Measurements from ENCODE around the gene MAPRE2.

The MAPRE2 gene

DNA sequence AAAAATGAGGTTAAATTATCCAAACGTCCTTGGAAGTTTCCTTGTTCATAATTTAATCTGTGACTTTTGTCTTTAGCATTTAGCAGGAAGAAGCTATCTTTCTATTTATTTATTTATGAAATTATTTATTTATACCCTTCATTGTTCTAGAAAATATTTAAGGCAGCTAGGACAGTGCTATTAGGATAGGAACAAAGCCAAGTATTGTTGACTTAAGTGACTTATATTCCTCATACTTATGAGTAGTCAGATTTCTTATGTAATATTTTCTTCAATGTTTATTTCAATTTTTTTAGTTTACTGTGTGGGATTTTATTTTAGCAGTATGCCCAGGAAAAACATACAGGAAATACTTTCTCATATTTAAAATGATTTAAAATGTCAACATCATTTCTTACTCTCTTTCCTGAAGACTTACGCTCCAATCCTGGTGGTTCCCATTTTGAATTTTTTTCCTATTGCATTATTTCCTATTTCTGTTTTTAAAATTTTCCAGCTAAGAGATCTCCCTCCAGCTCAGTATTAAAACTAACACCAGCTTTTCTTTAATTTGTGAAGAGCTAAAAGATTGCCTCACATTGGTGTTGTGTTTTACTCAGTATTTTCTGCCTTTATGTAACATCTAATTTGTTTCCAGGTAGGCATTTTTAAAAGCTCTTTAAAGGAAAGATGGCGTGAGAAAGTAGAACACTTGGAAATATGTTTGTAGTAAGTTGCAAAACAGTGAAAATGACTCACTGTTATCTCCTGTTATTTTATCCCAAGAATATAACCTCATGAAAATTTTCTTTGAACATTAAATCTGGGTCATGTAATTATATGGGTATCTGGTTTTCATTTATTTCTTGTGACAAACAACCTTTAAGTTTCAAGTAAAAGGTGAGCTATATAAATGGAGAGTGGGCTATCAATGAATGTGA is 32.2 kb downstream of the MAPRE2 start:
- no peak overlapping the region for H3K27ac ChIP-seq
- no peak for TF ChIP-seq CTCF (IDR thresholded peaks at IDR 0.05)
- TF ChIP-seq ZFX (IDR thresholded peaks at IDR 0.05; ENCODE audit: borderline replicate concordance): no peak

DNA sequence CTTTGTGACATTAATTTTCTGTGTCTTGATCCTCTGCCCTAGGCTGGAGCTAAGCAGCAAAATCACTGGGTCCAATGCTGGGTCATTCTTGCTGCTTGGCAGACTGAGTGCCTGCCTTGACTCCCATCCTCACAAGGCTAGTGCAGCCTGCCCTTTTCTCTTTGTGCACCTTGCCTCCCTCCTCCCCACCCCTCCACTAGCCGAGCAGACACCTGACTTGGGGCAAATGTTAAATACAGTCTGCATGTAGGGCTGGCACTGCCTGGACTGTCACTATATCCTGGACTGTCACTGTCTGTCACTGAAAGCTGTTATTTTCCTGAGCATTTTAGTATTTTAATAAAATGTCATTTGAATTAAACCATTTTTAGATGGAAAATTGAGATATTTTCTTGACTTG is 33.4 kb downstream of the MAPRE2 start:
- TF ChIP-seq CTCF (IDR thresholded peaks at IDR 0.05) (no peak), ZFX (IDR thresholded peaks at IDR 0.05; ENCODE audit: borderline replicate concordance) (no peak)
- H3K27ac ChIP-seq: no peak overlapping the region

DNA sequence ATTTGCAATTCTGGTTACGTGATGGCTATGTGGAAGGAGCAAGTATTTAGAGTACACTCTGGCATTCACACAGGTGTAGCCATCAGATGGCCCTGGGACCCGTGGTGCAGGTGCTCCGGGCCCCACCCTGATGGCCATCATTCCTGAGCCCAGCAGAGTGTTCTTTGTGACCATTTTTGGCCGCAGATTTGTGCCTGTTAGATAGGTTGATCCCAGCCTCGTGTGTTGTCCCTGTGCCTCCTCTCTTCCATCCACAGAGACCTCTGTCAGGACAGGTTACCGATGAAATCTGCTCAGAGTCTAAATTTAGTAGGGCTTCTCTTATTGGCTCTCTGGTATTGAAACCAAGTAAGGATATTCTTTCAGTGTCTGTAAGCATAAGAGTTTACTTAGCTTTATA is 33.9 kb downstream of the MAPRE2 start:
- no peak for TF ChIP-seq ZFX (IDR thresholded peaks at IDR 0.05; ENCODE audit: borderline replicate concordance)
- TF ChIP-seq CTCF (IDR thresholded peaks at IDR 0.05): no peak
- no peak overlapping the region for H3K27ac ChIP-seq

DNA sequence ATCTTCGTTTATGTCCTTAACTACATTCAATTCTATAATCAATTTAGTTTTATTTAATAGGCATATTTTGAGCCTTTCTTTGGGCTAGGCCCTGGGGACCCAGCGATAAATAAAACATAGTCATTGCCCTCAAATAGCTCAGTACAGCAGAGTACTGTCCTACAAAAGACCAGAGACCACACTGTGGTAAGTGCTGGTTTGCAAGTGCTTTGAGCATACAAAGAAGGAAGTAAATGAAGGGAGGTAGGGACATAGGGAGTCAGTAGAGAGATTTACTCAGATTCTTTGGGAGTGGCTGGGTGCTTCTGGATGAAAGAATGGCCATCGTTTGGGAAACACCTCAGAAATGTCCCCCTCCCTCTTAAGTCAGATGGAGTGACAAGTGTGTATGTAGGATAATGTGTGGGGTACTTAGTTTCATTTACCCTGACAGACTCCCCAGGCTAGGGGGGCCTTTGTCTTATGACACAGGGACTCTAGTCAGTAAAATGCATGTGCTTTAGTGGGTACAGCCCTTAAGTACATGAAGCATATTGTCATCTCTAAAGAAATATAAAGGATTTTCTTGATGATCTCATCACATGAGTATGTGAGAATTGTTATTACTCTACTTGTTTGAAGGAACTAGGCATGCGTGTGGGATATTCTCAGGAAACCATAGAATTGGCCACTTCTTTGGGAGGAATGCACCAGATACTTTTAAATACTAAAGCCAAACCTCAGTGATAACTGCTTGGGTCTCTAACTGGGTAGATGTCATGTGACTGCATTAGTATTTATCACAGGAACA is 35.1 kb downstream of the MAPRE2 start:
- no peak overlapping the region for H3K27ac ChIP-seq
- TF ChIP-seq ZFX (IDR thresholded peaks at IDR 0.05; ENCODE audit: borderline replicate concordance): no peak
- no peak for TF ChIP-seq CTCF (IDR thresholded peaks at IDR 0.05)

GRCh38 chr18:35077937-35078336 is 36.7 kb downstream of the MAPRE2 start:
- H3K27ac ChIP-seq: no peak overlapping the region
- TF ChIP-seq ZFX (IDR thresholded peaks at IDR 0.05; ENCODE audit: borderline replicate concordance) (no peak), CTCF (IDR thresholded peaks at IDR 0.05) (no peak)

GRCh38 chr18:35080058-35080457 is 38.8 kb downstream of the MAPRE2 start:
- no peak for TF ChIP-seq ZFX (IDR thresholded peaks at IDR 0.05; ENCODE audit: borderline replicate concordance)
- TF ChIP-seq CTCF (IDR thresholded peaks at IDR 0.05): no peak
- no peak overlapping the region for H3K27ac ChIP-seq
